ENCODE results near the gene SP140L. TPM values are rescaled to one million over a fixed set of nuclear protein-coding genes. Genes with fewer than 3 reads are reported as not detected.

Gene SP140L
- total RNA-seq, 2 donors from 2014 or later = 0.82 to 2.9 TPM

DNA sequence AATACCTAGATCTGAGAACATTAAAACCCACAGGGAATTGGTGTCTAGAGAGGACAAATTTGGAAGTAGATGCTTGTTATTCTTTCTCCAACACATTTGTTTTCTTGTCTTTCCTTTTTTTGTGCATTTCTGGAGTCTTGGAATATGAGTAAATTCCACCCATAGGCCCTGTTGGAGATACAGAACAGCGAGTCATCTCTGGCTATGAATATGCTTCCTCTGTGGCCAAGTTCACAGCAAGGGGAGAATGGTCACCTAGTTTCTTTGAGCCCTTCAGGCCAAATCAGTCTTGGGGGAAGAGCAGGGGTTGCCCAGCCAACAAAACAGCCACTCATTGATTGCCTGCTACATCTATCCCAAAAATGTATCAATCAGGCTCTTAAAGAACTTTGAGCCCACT lies 31.3 kb downstream of the SP140L start:
- Histone ChIP-seq H3K9me3 (ENCODE audit: control insufficient read depth, low read length) (no peaks in the 10 kb centered on the region), H3K27ac (ENCODE audit: low read depth, low read length) (no peak overlapping the region), H3K27me3 (ENCODE audit: control insufficient read depth, insufficient read depth, low read length, poor library complexity, severe bottlenecking) (no peaks in the 10 kb centered on the region), H3K36me3 (ENCODE audit: control insufficient read depth, insufficient read depth, low read length) (no peaks in the 10 kb centered on the region), H3K9ac (ENCODE audit: extremely low read depth, low read length, poor library complexity, severe bottlenecking) (no peak overlapping the region), H3K4me1 (ENCODE audit: control insufficient read depth, insufficient read depth, low read length) (no peaks in the 10 kb centered on the region), H3K4me3 (ENCODE audit: low read length) (no peak overlapping the region)
- H3K27ac Mint-ChIP-seq = no peak overlapping the region
- H3K4me3 Mint-ChIP-seq = no peak overlapping the region
- no peaks in the 10 kb centered on the region for H3K36me3 Mint-ChIP-seq (ENCODE audit: low read depth)
- H3K4me1 Mint-ChIP-seq = no peaks in the 10 kb centered on the region
- no peak for TF ChIP-seq CTCF (conservative IDR thresholded peaks at IDR 0.05)
- 82 to 100% methylated on average over 1 of the region's 1 CpG for WGBS, 2 experiments (ENCODE audit: insufficient coverage in 1 of 2, insufficient read length in 1 of 2)
- peaks cover 5% of the 10 kb centered on the region for H3K9me3 Mint-ChIP-seq
- DNase-seq = no peak
- H3K27me3 Mint-ChIP-seq (ENCODE audit: insufficient read depth) = no peaks in the 10 kb centered on the region

DNA sequence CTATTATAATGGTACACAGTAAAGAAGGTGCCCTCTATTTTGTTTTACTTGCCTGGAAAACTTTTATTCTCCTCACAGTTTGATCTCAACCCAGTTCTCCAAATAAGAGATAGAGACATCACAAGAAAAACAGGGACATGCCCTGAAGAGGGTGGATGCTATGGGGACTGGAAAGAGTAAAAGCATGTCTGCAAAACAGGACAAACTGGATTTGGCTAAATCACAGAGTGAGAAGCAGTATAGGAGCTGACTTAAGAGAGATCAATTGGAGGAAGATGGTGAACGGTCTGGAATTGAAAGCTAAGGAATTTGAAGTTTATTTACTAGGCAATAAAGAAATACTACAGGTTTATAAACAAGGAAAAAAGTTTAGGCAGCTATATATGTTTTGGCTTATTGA lies 33.0 kb downstream of the SP140L start:
- no peaks in the 10 kb centered on the region for H3K27me3 ChIP-seq (ENCODE audit: control insufficient read depth, insufficient read depth, low read length, poor library complexity, severe bottlenecking)
- no peaks in the 10 kb centered on the region for H3K36me3 ChIP-seq (ENCODE audit: control insufficient read depth, insufficient read depth, low read length)
- H3K9me3 ChIP-seq (ENCODE audit: control insufficient read depth, low read length) = no peaks in the 10 kb centered on the region
- Mint-ChIP-seq H3K9me3 (peaks cover 5% of the 10 kb centered on the region), H3K36me3 (ENCODE audit: low read depth) (no peaks in the 10 kb centered on the region), H3K27ac (no peak overlapping the region), H3K4me3 (no peak overlapping the region), H3K4me1 (no peaks in the 10 kb centered on the region), H3K27me3 (ENCODE audit: insufficient read depth) (no peaks in the 10 kb centered on the region)
- H3K4me3 ChIP-seq (ENCODE audit: low read length) = no peak overlapping the region
- H3K27ac ChIP-seq (ENCODE audit: low read depth, low read length) = no peak overlapping the region
- no peak for DNase-seq
- H3K4me1 ChIP-seq (ENCODE audit: control insufficient read depth, insufficient read depth, low read length) = no peaks in the 10 kb centered on the region
- 100% methylated on average over 1 of the region's 1 CpG for WGBS, 2 experiments (ENCODE audit: insufficient coverage in 1 of 2, insufficient read length in 1 of 2)
- no peak for TF ChIP-seq CTCF (conservative IDR thresholded peaks at IDR 0.05)
- H3K9ac ChIP-seq (ENCODE audit: extremely low read depth, low read length, poor library complexity, severe bottlenecking) = no peak overlapping the region

DNA sequence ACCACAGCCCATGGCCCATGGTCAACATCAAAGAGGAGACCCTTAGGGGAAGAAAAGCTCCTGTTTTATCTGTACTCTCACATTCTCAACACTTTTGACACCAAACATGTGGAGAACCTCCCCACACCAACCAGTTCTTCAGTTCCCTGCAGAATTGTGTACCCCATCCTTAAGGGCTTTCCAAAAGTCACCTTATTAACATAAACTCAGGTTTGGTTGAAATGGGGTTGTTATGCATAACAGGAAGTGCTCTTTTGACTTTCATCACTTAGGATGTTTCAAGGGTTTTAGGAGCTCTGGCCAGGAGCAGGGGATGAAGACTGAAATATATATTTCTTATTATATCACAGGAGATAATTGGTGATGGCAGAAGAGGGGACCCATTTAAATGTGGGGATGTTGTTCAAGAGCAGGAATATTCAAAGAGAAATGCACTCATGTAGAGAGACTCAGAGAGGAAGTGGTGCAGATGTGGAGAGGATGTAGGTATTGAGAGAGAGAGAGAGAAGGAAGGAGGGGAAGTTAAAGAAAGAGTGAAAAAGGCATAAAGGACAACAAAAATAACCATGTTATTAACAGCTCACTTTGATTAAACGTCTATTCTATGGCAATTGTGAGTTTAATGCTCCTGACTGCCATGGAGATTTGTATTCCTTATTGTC lies 35.2 kb downstream of the SP140L start:
- Histone ChIP-seq H3K27ac (ENCODE audit: low read depth, low read length) (no peak overlapping the region), H3K36me3 (ENCODE audit: control insufficient read depth, insufficient read depth, low read length) (no peaks in the 10 kb centered on the region), H3K9me3 (ENCODE audit: control insufficient read depth, low read length) (no peaks in the 10 kb centered on the region), H3K27me3 (ENCODE audit: control insufficient read depth, insufficient read depth, low read length, poor library complexity, severe bottlenecking) (no peaks in the 10 kb centered on the region), H3K4me3 (ENCODE audit: low read length) (no peak overlapping the region), H3K4me1 (ENCODE audit: control insufficient read depth, insufficient read depth, low read length) (no peaks in the 10 kb centered on the region), H3K9ac (ENCODE audit: extremely low read depth, low read length, poor library complexity, severe bottlenecking) (no peak overlapping the region)
- no peak overlapping the region for H3K4me3 Mint-ChIP-seq
- H3K4me1 Mint-ChIP-seq = no peaks in the 10 kb centered on the region
- TF ChIP-seq CTCF (conservative IDR thresholded peaks at IDR 0.05) = no peak
- WGBS, 2 experiments (ENCODE audit: insufficient coverage in 1 of 2, insufficient read length in 1 of 2) = 90 to 100% methylated on average over 1 of the region's 1 CpG
- peaks cover 5% of the 10 kb centered on the region for H3K9me3 Mint-ChIP-seq
- H3K27ac Mint-ChIP-seq = no peak overlapping the region
- DNase-seq = no peak
- no peaks in the 10 kb centered on the region for H3K36me3 Mint-ChIP-seq (ENCODE audit: low read depth)
- H3K27me3 Mint-ChIP-seq (ENCODE audit: insufficient read depth) = no peaks in the 10 kb centered on the region
